ENCODE results near the gene NR2C1. TPM values are rescaled to one million over a fixed set of nuclear protein-coding genes. Genes with fewer than 3 reads are reported as not detected.
"Not testable (repeated sequence)": the region's sequence is repeated elsewhere in the genome, so short reads cannot be mapped to it uniquely, and the experiment has no call there.

The NR2C1 gene
- total and polyA plus RNA-seq, 3 donors from 2014 or later, result 66.3 to 114 (median 102) TPM

- DNase-seq, result no peak
- Histone ChIP-seq H3K27ac (no peak overlapping the region), H3K36me3 (ENCODE audit: low read depth, missing control alignments) (no peaks in the 10 kb centered on the region), H3K4me1 (peaks cover 10% of the 10 kb centered on the region), H3K4me3 (no peak overlapping the region), H3K27me3 (no peaks in the 10 kb centered on the region), H3K9me3 (no peaks in the 10 kb centered on the region)
- WGBS, 2 donors, result 97 to 99% methylated on average over 4 of the region's 4 CpGs
- intact Hi-C loops (cut with DNase I; ENCODE audit: low total_unique reads), result no loop called here
- no peak for TF ChIP-seq CTCF (IDR thresholded peaks at IDR 0.05)
- TF ChIP-seq POLR2A (IDR thresholded peaks at IDR 0.05), result no peak
Observed at GRCh38 chr12:95099270-95099790, 25.9 kb upstream of the NR2C1 start.

DNA sequence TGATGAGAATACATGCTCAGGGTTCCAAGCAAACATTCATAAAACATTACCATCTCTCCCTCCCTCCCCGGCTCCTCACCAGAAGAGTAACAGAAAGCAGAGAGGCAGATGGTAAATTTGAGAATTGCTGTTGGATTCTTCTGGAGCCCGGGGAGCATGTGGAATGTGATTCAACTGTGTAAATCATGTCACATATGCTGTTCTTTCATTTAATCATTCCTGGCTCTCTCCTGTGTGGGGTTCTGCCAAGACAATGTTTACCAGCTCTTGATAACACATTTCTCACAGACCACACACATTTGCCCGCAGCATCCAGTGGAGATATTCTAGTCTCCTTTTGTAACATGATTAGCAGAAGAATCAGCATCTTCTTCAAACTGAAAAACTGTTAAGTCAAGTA is 23.4 kb upstream of the NR2C1 start:
- Histone ChIP-seq H3K4me3 (no peak overlapping the region), H3K4me1 (peaks cover 10% of the 10 kb centered on the region), H3K36me3 (ENCODE audit: low read depth, missing control alignments) (no peaks in the 10 kb centered on the region), H3K27ac (peak overlapping the region in 1 of 2 donors; percentile 25), H3K9me3 (no peaks in the 10 kb centered on the region), H3K27me3 (no peaks in the 10 kb centered on the region)
- intact Hi-C loops (cut with DNase I; ENCODE audit: low total_unique reads), result no loop called here
- DNase-seq, result peak; percentile 75
- TF ChIP-seq CTCF (IDR thresholded peaks at IDR 0.05) (no peak), POLR2A (IDR thresholded peaks at IDR 0.05) (no peak)
- WGBS, 2 donors, result 27 to 38% methylated on average over 3 of the region's 3 CpGs

GRCh38 chr12:95096378-95096777 is 23.0 kb upstream of the NR2C1 start:
- Histone ChIP-seq H3K4me3 (no peak overlapping the region), H3K27me3 (no peaks in the 10 kb centered on the region), H3K9me3 (no peaks in the 10 kb centered on the region), H3K27ac (peak overlapping the region in 1 of 2 donors; percentile 25), H3K4me1 (peaks cover 10% of the 10 kb centered on the region), H3K36me3 (ENCODE audit: low read depth, missing control alignments) (no peaks in the 10 kb centered on the region)
- TF ChIP-seq POLR2A (IDR thresholded peaks at IDR 0.05) (no peak), CTCF (IDR thresholded peaks at IDR 0.05) (no peak)
- 59 to 66% methylated on average over 2 of the region's 2 CpGs for WGBS, 2 donors
- no peak for DNase-seq
- intact Hi-C loops (cut with DNase I; ENCODE audit: low total_unique reads), result no loop called here

DNA sequence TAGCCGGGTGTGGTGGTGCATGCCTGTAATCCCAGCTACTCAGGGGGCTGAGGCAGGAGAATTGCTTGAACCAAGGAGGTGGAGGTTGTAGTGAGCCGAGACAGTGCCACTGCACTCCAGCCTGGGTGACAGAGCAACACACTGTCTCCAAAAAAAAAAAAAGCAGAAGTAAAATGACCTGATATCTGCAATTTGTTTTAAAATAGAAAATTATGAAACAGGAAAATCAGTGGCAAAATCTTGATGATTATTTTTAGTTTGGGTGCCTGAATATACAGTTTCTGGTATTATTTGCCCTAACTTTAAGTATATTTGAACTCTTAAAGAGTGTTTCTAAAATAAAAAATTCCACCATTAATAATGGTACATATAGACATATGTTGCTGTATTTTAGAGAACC is 22.4 kb upstream of the NR2C1 start:
- H3K4me1 ChIP-seq; DNase-seq; H3K9me3 ChIP-seq; intact Hi-C loops (cut with DNase I; ENCODE audit: low total_unique reads); H3K27me3 ChIP-seq; H3K4me3 ChIP-seq; H3K36me3 ChIP-seq (ENCODE audit: low read depth, missing control alignments): not testable (repeated sequence)
- H3K27ac ChIP-seq, result peak overlapping the region in 1 of 2 donors; percentile 25
- 84 to 88% methylated on average over 2 of the region's 2 CpGs for WGBS, 2 donors

GRCh38 chr12:95089462-95089861 is 16.0 kb upstream of the NR2C1 start:
- Histone ChIP-seq H3K27me3 (no peaks in the 10 kb centered on the region), H3K36me3 (ENCODE audit: low read depth, missing control alignments) (no peaks in the 10 kb centered on the region), H3K27ac (no peak overlapping the region), H3K4me1 (peaks cover 32% of the 10 kb centered on the region), H3K4me3 (no peak overlapping the region), H3K9me3 (no peaks in the 10 kb centered on the region)
- 67 to 76% methylated on average over 1 of the region's 1 CpG for WGBS, 2 donors
- no peak for TF ChIP-seq CTCF (IDR thresholded peaks at IDR 0.05)
- TF ChIP-seq POLR2A (IDR thresholded peaks at IDR 0.05), result no peak
- no peak for DNase-seq
- intact Hi-C loops (cut with DNase I; ENCODE audit: low total_unique reads), result no loop called here

Measured in testis (tissue), 3 donors.